Stimulated activated CD8-positive, alpha-beta memory T cell treated with anti-CD3 and anti-CD28 coated beads, Interleukin-4, amount 100 ng/mL, for 24 hours (primary cell): ENCODE data around the gene SERPINA4.

Experiments used
- DNase-seq: peaks from one replicate; pipeline ENCODE4 v3.0.0-alpha.2; 2020; ENCODE audit warnings: low read depth

The SERPINA4 gene, protein sequence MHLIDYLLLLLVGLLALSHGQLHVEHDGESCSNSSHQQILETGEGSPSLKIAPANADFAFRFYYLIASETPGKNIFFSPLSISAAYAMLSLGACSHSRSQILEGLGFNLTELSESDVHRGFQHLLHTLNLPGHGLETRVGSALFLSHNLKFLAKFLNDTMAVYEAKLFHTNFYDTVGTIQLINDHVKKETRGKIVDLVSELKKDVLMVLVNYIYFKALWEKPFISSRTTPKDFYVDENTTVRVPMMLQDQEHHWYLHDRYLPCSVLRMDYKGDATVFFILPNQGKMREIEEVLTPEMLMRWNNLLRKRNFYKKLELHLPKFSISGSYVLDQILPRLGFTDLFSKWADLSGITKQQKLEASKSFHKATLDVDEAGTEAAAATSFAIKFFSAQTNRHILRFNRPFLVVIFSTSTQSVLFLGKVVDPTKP

DNA sequence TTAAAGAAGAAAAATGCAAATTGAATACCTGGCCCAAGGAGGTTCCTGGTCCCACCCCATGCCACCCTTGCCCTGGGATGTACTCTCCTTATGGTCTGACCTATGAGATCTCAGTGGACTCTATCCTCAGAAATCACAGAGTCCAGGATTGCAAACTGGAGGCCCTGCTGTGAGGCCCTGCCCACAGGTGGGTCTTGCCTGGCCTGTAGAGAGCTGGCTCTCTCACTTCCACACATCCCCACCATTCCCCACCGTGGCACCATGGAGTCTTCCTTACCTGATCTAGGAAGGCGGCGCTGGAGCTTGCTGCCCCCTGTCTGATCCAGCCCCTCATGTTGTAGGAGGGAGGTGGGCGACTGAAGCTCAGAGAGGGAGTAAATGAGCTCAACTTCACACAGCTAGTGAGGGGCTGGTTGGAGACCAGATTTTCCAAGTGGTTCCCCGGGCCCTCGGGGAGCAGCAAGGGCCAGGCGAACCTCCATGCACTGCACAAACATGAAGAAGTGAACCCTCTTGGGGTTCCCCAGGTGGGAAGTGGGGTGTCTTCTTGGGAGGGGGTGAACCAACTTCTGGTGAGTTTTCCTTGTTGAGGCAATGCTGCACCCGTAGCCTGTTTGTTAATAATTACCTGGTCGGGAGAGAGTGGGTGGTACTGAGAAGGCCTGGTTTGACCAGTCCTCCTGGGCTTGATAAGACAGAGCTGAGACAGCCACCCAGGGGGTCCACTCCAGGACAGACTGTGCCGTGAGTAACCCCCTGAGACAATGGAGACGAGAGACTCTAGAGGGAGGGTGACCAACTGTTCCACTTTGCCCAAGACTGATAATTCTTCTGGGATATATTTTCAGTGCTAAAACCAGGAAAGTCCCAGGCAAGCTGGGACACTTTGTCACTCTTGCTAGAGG, at the start of gene SERPINA4:
SERPINA4 (plus strand) TSS at position 692 of the 905 bp plus-strand sequence. CDS start 2,041 bp downstream, outside the sequence.
- DNase-seq: no peak

DNA sequence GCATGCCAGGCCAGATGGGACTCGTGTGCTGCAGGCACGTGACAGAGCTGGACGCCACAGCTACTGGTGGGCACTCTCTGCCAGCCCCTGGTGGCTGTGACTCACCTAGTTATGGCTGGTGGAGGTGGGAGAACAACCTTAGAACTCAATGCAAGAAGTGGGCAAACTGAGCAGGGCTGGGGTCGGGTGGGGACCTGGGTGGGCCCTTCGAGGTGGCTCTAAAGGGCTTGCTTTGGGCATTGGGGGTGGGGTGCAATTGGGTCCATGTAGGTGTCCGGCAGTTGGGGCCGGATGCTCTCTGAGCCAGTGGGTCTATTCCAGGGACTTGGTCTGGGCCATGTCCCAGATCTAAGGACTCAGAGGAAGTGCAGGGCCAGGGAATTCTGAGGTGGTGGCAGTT, 46.9 kb upstream of the SERPINA4 start:
- no peak for DNase-seq

DNA sequence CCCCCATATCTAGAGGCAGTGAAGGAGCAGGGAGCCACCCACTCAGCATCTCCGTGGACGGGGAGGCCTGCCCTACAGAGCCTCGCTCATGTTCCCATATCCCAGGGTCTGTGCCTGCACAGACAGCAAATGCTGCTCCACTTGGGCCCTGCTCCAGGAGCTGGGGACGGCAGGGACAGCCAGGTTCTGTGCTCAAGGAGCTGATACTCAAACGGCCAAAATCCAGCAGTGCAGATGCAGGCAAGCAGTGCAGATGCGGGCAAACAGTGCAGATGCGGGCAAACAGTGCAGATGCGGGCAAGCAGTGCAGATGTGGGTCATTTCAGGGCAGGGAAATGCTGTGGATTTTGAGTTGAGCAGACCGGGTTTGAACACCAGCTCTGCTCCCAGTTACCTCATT, 45.8 kb upstream of the SERPINA4 start:
- DNase-seq: no peak

DNA sequence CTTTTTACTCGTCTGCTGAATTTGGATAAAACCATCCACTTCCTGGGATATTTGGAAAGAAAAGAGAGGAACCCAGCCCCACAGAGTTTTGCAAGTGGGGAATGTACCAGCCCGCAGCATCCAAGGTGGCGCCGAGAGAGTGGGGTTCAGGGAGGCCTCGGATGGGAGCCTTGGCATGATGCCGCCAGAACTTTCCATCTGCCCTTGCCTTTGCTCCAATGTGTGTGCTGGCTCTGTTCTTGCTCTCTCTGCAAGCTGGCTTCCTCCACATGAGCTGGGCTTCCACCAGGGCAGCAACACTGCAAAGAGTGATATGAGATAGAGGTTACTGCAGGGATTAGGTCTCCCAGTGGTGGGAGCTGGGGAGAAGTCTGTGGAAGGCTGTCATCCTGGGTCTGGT, 45.4 kb upstream of the SERPINA4 start:
- DNase-seq: no peak

DNA sequence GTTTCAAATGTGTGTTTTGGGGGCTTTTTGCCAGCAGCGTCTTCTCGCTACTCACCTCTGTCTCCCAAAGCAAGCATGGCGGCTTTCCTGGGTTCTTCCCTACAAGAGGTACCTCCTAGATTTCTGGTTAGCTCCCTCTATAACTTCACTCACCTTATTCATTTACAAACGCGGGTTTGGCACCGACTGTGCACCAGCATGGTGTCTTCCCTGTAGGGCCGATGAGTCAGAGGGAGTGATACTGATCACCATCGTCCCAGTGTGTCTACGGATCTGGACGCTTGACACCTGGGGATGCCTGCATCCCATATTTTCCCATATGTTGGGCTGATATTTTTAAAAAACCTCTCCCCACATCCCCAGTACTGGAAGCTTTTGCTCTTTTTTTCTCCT, 44.0 kb upstream of the SERPINA4 start:
- no peak for DNase-seq

DNA sequence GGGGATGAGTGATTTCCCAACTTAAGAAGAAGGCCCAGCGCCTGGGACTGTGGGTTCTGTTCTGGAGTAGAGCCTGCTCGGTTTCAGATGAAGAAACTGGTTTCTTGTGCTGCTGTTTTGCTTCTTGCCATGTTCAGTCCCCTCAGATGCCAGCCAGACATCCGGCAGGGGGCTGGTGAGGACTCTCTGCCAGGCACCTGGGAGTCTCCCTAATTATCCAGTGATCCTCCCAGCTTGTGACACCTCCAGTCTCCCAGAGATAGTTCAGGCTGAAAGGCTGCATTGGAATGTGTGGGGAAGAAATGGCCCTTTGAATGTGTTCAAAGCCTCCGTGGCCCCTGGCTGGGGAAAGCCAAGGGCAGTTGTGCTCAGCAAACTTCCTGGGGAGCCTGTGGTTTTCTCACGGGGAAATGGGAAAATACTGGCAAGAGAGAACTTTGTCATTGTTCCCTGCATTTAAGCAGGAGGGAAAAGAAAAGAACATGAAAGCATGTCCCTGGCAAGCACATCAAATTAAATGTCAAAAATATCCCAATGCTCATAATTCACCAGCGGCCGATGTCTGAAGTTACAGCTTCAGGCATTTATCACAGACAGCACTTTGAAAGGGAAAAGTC, 43.5 kb upstream of the SERPINA4 start:
- no peak for DNase-seq

DNA sequence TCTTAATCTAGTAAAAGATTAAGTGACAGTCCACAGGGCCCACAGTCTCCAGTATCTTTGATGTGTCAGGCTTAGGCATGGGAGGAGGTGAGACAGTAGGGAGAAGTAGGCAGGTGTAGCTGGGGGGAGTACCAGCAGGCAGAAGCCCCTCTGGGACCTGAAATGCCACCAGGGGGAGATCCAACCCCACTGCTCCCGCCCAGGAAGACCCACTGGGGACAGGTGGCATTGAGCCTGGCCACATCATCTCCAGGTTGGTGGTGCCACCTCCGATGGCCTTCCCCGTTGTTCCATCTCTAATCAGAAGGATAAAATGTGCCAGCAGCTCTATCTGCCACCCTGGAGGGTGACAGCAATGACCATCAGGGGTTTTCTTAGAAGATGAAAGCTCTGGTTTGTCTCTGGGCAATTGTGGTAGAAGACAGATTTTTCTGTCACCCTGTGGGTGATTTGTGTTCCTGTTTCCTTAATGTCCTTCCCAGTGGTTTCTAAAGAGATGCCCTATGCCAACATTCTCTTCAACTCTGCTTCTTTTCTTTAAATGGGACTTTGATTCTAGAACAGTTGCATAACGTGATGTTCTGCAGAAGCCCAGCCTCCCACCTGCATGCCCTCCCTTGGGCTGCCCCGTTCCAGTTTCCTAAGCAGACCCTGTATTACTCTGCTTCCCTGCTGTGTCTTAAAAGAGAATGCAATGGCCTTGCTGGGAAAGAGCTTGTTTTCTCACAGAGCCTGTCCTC, 39.7 kb upstream of the SERPINA4 start:
- no peak for DNase-seq

DNA sequence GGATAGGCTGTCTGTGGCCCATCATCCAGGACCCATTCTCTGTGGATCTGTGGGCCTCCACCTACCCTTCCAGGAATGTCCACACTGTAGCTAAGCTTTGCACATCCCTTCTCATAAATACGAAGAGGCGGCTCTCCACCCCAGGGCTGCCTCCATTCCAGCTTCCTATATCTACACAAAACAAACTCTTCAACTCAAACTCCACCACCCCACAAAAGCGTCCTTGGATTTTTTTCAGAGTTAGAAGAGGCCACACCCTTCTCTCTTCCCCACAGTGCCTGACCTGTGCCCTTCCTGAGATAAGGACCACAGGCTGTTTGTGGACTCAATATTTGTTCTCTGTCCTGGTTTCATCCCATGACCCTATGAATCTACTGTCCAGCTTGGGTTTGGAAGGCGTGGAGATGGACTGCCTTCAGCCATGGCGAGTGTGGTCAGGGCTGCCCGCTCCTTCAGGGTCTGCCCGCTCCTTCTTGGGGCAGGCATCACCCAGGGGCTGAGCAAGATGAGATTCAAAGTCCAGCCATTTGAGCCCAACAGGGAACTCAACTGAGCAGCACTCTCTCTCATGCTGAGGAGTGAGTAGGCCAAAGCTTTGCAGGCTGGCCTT, 39.0 kb upstream of the SERPINA4 start:
- DNase-seq: no peak

DNA sequence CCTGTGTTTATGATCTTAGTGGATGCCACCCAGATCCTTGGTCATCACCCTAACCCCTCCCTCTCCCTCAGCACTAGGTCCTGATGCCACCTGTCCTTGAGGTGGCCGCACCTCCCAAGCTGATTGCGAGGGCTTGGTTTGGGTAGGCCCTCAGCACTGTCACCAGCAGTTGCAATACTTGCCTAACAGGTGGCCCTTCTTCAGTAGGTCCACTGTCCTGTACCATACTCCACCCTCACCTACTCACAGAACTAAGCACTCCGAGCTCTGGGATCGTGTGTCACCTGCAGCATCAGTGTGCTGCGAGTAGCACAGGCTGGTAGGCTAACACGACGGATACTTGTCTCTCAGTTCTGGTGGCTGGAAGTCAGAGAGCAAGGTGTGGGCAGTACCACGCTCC, 38.0 kb upstream of the SERPINA4 start:
- no peak for DNase-seq

DNA sequence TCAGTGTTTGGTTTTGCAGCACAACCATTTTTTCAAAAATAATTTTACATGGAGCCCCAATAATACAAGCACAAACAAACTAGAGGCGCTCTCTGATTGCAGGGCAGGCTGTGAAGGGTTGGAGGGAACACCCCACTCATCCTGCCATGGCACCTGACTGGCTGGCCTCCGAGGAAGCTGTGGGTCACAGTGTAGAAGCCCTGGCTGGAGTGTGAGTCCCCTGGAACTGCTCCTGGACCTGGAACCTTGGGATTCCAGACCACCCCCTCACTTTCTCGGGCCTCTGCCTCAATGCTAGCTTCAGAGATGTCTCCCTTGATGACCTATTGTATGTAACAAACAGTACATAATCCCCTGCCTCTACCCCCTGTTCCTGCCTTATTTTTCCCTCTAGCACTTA, 37.1 kb upstream of the SERPINA4 start:
- no peak for DNase-seq

DNA sequence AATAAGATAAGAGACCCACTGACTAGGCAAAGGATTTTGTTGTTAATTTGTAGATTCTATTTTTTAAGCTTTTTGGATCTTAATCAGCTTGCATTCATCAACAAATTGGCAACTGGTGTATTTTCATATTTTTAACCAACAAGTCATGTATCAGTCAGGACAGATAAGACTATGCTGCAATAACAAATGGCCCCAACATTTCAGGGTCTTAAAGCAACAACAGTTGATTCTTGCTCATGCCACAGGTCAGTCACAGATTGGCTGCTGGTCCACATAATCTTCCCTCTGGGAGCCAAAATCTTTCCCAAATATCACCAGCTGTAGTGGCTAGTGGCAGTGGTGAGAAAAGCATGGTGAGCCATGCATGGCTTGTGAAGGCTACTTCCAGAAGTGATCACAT, 30.1 kb upstream of the SERPINA4 start:
- DNase-seq: no peak

DNA sequence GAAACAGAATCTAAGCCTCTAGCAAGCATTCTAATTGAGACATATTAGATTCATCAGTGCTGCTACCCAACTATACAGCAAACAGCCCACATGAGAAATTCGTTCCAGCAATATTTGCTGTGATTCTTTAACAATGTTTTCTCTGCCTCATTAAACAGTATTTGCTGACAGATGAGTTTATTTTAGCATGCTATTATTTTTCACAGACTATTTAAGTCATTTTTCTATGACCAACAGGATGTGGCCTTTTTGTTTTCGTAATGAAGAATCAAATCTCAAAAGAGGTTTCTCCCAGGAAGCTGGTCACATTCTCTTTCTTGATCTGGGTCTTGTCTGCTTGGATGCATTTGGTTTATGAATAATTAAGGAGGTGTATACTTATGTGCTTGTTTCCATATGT, 28.8 kb upstream of the SERPINA4 start:
- DNase-seq: no peak

DNA sequence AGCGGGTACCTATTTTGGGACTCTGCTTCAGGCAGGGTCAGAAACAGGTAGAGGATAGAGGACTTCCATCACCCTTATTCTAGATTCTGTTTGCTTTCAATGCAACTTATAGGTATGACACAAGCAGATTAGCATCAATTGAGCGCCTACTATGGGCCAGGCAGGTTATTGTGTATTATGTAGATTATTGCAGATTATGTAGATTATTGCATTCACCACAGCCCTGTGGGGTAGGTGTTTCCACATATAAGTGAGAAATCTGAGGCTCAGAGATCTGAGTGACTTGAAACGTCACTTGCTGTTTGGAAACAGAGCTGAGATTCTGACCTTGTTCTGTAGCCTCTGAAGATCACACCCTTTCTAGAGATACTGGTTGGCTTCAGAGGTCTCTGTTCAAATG, 25.7 kb upstream of the SERPINA4 start:
- no peak for DNase-seq

DNA sequence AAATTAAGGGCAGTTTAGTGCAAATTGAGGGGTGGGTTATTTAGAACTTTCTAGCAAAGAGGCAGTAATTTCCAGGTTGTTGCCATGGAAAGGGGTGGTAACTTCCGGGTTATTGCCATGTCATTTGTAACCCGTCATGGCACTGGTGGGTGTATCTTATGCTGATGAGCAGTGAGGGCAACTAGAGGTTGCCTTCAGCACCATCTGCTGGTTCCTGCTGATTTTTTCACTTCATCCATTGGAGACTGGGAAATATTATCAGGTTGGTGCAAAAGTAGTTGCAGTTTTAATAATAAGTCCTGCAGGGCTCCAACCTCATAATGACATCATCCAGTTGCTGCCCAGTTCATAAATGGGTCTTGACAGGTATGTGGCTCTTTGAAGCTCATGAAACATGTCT, 24.4 kb upstream of the SERPINA4 start:
- DNase-seq: no peak

DNA sequence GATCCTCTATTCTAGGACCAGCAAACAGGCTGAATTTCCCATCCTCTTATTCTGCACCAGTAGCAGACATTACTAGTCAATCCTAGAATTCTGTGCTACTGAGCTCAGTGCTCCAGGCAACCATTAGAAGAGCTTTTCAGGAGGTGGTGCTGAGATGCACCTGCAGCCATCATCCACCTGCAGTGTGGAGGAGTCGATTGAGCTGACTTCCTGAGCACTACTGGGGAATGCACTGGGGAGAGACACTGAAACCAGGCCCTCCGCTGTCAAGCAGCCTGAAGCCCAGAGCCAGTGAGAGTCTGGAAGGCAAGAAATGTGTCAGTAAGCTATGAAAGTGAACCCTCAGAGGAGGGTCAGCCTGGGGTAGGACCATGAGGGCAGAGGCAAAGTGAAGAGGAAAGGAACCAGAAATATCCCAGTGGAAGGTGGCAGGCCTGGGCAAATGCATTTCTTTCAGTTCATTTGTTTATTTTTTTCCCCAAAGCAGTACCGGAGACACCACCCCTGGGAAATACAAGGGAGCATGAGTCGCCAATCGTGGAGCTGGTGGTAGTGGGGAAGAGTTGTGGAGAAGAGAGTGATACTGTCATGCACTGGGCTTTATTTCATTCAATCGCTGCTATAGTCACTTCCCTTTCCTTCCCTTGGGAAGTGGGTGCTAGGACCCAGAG, 23.0 kb upstream of the SERPINA4 start:
- no peak for DNase-seq

DNA sequence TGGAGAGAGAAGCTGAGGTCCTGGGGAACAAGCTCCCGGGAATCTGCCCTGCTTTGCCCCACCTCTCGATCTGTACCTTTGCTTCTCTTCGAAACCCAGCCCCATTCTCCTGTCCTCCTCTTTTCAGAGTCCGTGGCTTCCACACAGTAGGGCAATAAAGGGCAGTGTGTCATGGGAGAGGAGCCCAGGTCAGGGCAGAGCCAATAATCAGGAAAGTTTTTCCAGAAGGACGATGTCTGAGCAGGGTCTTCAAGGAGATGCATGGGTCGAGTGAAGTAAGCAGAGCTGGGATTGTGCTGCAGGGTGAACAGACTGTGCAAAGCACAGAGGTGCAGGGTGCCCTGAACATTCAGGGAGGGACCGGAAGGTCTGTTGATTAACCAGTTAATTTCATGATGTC, 22.1 kb upstream of the SERPINA4 start:
- no peak for DNase-seq

DNA sequence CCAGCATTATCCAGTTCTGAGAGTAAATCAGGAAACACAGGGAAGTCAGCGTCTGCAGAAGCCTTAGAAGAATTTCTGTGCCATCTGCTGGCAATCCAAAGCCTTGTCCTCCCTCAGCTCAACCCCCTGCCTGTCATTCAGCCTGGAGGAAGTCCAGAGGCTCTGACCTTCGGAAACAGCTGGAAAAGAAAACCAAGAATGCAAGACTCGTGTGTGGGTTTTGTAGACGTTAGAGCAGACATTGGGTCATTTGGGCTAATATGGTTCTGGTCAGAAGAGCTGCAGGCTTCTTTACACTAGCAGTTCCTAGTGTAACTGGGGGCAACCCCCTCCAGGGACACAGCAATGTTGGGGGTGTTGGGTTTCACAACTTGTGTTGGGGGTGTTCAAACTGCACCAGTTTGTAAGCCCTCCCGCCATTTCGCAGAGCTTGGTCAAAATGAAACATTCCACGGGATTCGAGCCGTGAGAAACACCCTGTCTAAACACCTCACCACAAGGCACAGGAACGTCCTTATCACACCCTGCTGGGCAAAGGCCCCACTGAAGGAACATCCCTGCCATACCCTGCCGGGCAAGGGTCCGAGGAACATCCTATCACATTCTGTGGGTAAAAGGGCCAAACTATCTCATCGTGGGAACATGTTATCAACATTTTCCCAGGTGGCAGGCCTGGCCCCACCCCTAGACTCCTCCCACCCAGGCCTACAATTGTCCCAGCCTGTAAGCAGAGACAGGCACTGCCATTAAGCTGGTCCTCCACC, 21.0 kb upstream of the SERPINA4 start:
- no peak for DNase-seq

DNA sequence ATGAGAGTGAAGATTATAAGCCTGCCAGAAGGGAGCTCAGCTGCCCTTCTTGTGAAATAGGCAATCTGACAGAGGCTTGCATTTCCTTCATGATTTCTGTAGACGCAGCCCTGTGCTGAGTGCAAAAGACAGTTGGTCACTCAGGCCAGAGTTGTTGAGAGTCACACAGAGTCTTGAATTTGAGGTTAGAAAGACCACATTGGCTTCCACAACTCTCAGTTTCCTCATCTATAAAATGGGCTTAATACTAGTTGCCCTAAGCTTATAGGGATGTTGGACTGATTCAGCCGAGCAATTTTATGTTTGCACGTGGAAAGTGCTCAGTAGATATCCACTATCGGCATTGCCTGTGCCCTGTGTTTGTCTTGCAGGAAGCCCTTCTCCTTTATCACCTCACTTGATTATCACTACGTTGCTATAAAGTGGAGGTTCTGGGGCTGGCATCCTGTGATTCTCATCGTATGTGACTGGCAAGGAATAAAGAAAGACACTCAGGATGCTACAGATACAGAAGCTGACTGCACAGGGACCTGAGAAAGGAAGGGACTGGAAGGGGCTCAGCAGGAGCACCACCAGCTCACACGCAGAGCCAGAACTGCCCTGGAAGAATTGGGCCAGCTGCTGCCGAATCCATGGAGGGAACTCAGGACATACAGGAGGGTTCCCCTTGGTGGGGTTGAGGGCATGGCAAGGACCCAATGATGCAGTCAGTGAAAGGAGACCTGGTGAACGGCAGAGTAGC, 19.8 kb upstream of the SERPINA4 start:
- DNase-seq: no peak

DNA sequence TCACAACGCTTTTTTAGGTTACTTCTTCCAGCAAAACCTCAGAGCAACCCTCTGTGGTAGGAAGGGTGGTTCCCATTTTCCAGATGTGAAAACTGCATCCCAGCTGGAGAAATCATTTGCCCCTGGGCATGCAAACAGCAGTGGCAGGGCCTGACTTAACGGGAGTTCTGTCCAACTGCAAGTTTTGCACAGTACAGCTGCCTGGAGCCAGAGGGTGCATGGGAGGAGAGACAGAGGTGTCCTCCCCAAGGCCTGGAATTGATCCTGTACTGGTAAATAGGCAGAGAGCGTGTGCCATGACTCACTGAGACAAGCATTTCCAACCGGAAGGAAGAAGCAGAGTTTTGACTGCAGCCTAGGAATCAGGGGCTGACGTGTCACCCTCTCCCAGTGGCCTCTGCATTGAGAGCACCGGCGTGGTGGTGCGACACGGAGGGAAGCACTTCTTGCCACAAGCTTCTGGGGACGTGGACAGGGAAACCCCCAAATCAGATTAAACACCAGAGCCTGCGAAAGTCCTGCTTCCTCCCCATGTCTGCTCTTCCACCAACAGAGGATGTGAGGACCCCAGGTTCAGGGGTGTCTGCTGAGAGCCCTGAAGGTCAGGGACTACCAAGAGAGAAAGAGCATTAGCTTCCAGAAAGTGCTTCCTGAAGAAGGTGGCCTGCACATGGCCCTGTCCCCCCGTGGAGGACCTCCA, 19.0 kb upstream of the SERPINA4 start:
- DNase-seq: no peak
